ENCODE data around the gene CALML4.

CALML4 gene

GRCh38 chr15:68208136-68208535, 3.0 kb upstream of the CALML4 start:
- Histone ChIP-seq H4K20me1 (ENCODE audit: control insufficient read depth, insufficient read depth, low read depth, low read length) (peaks cover 2% of the 10 kb centered on the region; the same call in 1 of the 2 replicates), H3K4me3 (ENCODE audit: low read length) (no peak overlapping the region), H3K27me3 (ENCODE audit: control insufficient read depth, low read length) (no peaks in the 10 kb centered on the region), H3K9me3 (ENCODE audit: control insufficient read depth, insufficient read depth, low read length) (no peaks in the 10 kb centered on the region), H3K4me1 (ENCODE audit: control insufficient read depth, low read length) (peaks cover 24% of the 10 kb centered on the region), H3F3A (ENCODE audit: control insufficient read depth, insufficient read depth) (no peaks in the 10 kb centered on the region), H3K27ac (ENCODE audit: low read depth, low read length) (no peak overlapping the region), H3K4me2 (ENCODE audit: low read length) (no peak overlapping the region), H3K9me2 (replicated peaks; ENCODE audit: control insufficient read depth, low read length) (no peaks in the 10 kb centered on the region), H3K36me3 (ENCODE audit: control insufficient read depth, low read length) (peaks cover 16% of the 10 kb centered on the region), H3K79me2 (ENCODE audit: control insufficient read depth, low read length) (no peaks in the 10 kb centered on the region)
- TF ChIP-seq EZH2phosphoT487 (IDR thresholded peaks at IDR 0.05; ENCODE audit: borderline replicate concordance, low read length) (no peak), CTCF (IDR thresholded peaks at IDR 0.05; ENCODE audit: low read depth, low read length, poor library complexity, severe bottlenecking) (no peak)

DNA sequence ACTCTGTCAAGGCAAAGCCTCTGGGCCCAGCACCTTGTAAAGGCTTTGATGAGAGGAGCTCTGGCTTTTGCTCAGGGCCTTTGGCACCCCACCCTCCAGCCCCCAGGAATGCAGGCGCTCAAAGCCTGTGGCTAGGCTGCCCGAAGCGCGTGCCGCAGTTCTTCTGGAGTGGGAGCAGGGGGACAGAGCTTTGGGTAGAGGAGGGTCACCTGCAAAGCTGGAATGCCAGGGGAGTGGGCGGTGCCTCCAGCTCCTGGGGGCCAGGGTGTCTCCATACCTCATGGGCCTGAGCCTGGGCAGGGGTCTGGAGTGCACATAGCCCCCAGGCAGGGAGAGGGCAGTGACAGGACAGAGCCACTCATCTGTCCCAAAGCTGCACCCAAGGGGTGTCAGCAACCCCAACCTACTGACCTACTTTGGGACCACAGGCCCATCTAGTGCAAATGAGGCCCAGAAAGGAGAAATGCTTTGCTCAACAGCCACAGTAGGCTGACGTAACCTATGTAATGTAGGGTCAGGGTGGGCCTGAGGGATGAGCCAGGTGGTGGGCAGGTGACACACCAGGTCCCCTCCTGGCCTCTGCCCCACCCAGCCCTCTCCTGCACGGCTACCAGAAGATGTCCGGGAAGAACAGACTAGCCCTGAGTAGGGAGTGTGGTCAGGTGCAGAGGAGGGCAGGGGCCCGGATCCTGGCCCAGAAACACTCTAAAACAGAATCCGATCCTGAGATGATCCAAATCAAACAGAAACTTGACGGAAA, 2.2 kb upstream of the CALML4 start:
- TF ChIP-seq EZH2phosphoT487 (IDR thresholded peaks at IDR 0.05; ENCODE audit: borderline replicate concordance, low read length): no peak
- no peak for TF ChIP-seq CTCF (IDR thresholded peaks at IDR 0.05; ENCODE audit: low read depth, low read length, poor library complexity, severe bottlenecking)
- no peaks in the 10 kb centered on the region for H3K79me2 ChIP-seq (ENCODE audit: control insufficient read depth, low read length)
- H3F3A ChIP-seq (ENCODE audit: control insufficient read depth, insufficient read depth): no peaks in the 10 kb centered on the region
- H3K9me3 ChIP-seq (ENCODE audit: control insufficient read depth, insufficient read depth, low read length): no peaks in the 10 kb centered on the region
- peaks cover 16% of the 10 kb centered on the region for H3K36me3 ChIP-seq (ENCODE audit: control insufficient read depth, low read length)
- H3K4me2 ChIP-seq (ENCODE audit: low read length): no peak overlapping the region
- H3K4me3 ChIP-seq (ENCODE audit: low read length): no peak overlapping the region
- peaks cover 2% of the 10 kb centered on the region; the same call in 1 of the 2 replicates for H4K20me1 ChIP-seq (ENCODE audit: control insufficient read depth, insufficient read depth, low read depth, low read length)
- no peak overlapping the region for H3K27ac ChIP-seq (ENCODE audit: low read depth, low read length)
- peaks cover 24% of the 10 kb centered on the region for H3K4me1 ChIP-seq (ENCODE audit: control insufficient read depth, low read length)
- H3K9me2 ChIP-seq (replicated peaks; ENCODE audit: control insufficient read depth, low read length): no peaks in the 10 kb centered on the region
- H3K27me3 ChIP-seq (ENCODE audit: control insufficient read depth, low read length): no peaks in the 10 kb centered on the region

DNA sequence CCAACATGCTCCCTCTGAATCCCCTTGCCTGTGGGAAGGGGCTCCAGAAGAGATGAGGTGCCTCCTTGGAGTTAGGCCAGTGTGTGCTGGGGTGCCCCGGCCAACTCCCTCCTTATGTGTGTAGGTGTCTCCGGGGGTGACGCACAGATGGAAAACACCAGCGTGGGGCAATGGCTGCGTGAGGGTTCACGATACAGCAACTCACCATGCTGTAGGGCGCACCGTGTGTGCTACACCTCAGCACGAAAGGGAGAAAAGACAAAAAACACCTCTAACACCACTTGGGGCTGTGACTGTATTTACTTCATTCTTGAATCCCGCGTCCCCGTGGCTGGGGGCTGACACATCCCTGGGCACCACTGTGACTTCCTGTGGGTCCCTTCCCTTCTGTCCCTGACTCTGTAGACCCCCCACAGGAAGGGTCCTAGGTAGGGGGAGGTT, 1.6 kb upstream of the CALML4 start:
- peaks cover 24% of the 10 kb centered on the region for H3K4me1 ChIP-seq (ENCODE audit: control insufficient read depth, low read length)
- no peaks in the 10 kb centered on the region for H3K79me2 ChIP-seq (ENCODE audit: control insufficient read depth, low read length)
- TF ChIP-seq EZH2phosphoT487 (IDR thresholded peaks at IDR 0.05; ENCODE audit: borderline replicate concordance, low read length) (no peak), CTCF (IDR thresholded peaks at IDR 0.05; ENCODE audit: low read depth, low read length, poor library complexity, severe bottlenecking) (no peak)
- H3F3A ChIP-seq (ENCODE audit: control insufficient read depth, insufficient read depth): no peaks in the 10 kb centered on the region
- no peak overlapping the region for H3K27ac ChIP-seq (ENCODE audit: low read depth, low read length)
- peaks cover 2% of the 10 kb centered on the region; the same call in 1 of the 2 replicates for H4K20me1 ChIP-seq (ENCODE audit: control insufficient read depth, insufficient read depth, low read depth, low read length)
- no peaks in the 10 kb centered on the region for H3K9me3 ChIP-seq (ENCODE audit: control insufficient read depth, insufficient read depth, low read length)
- H3K9me2 ChIP-seq (replicated peaks; ENCODE audit: control insufficient read depth, low read length): no peaks in the 10 kb centered on the region
- no peak overlapping the region for H3K4me2 ChIP-seq (ENCODE audit: low read length)
- H3K27me3 ChIP-seq (ENCODE audit: control insufficient read depth, low read length): no peaks in the 10 kb centered on the region
- no peak overlapping the region for H3K4me3 ChIP-seq (ENCODE audit: low read length)
- peaks cover 16% of the 10 kb centered on the region for H3K36me3 ChIP-seq (ENCODE audit: control insufficient read depth, low read length)

Measured in DOHH2 (cell line).